KMS-11 (cell line): Measurements from ENCODE around the gene MTG2.

Source experiments
- H2AFZ ChIP-seq: fragments of 200-600 bp; sonication (generic); 2 replicates; pipeline ENCODE4 v1.6.1; 2016; ENCODE audit warnings: antibody characterized with exemption, mixed run types, low read depth
- H3K27ac ChIP-seq: fragments of 200-600 bp; sonication (generic); 2 replicates; pipeline ENCODE4 v1.6.1; 2016; ENCODE audit warnings: mild to moderate bottlenecking, mixed run types
- H3K27me3 ChIP-seq: fragments of 200-600 bp; sonication (generic); 2 replicates; pipeline ENCODE4 v1.6.1; 2017; ENCODE audit warnings: mild to moderate bottlenecking, low read depth, mixed run types, moderate library complexity; ENCODE audit not compliant: insufficient read depth
- H3K36me3 ChIP-seq: fragments of 200-600 bp; sonication (generic); 2 replicates; pipeline ENCODE4 v1.6.1; 2017; ENCODE audit warnings: mild to moderate bottlenecking, mixed run types; ENCODE audit not compliant: insufficient read depth
- H3K4me1 ChIP-seq: fragments of 200-600 bp; sonication (generic); 2 replicates; pipeline ENCODE4 v1.6.1; 2016; ENCODE audit warnings: mild to moderate bottlenecking, low read depth, mixed run types; ENCODE audit not compliant: poor library complexity, severe bottlenecking
- H3K4me2 ChIP-seq: fragments of 200-600 bp; sonication (generic); 2 replicates; pipeline ENCODE4 v1.7.0; 2016; ENCODE audit warnings: mild to moderate bottlenecking, mixed run types
- H3K4me3 ChIP-seq: fragments of 200-600 bp; sonication (generic); IDR thresholded peaks from 2 replicates; pipeline ENCODE4 v1.6.1; 2017; ENCODE audit warnings: low read depth, low read length, mixed read lengths; ENCODE audit not compliant: insufficient read depth
- H3K79me2 ChIP-seq: fragments of 200-600 bp; sonication (generic); 2 replicates; pipeline ENCODE4 v1.6.1; 2016; ENCODE audit warnings: low read depth, mixed run types; ENCODE audit not compliant: insufficient read depth
- H3K9ac ChIP-seq: fragments of 200-600 bp; sonication (generic); 2 replicates; pipeline ENCODE4 v1.6.1; 2016; ENCODE audit warnings: mild to moderate bottlenecking, mixed run types
- H4K20me1 ChIP-seq: fragments of 200-600 bp; sonication (generic); 2 replicates; pipeline ENCODE4 v1.6.1; 2016; ENCODE audit warnings: mild to moderate bottlenecking, mixed run types; ENCODE audit not compliant: insufficient read depth
- CTCF ChIP-seq: fragments of 200-600 bp; sonication (generic); conservative IDR thresholded peaks from 2 replicates; pipeline ENCODE4 v1.6.1; 2017; ENCODE audit warnings: low read depth, mild to moderate bottlenecking, antibody characterized with exemption, low read length, moderate library complexity, mixed read lengths

Gene MTG2

GRCh38 chr20:62222266-62222850 lies 39.5 kb downstream of the MTG2 start:
- no peak overlapping the region for H3K4me3 ChIP-seq
- peaks cover 91% of the 10 kb centered on the region for H3K27me3 ChIP-seq
- H4K20me1 ChIP-seq = no peaks in the 10 kb centered on the region
- no peak overlapping the region for H3K9ac ChIP-seq
- no peak for TF ChIP-seq CTCF
- H3K36me3 ChIP-seq = no peaks in the 10 kb centered on the region
- no peak overlapping the region for H3K27ac ChIP-seq
- H3K4me2 ChIP-seq = no peak overlapping the region
- no peaks in the 10 kb centered on the region for H3K79me2 ChIP-seq
- H2AFZ ChIP-seq = no peak overlapping the region
- no peaks in the 10 kb centered on the region for H3K4me1 ChIP-seq

GRCh38 chr20:62222972-62223371 lies 40.1 kb downstream of the MTG2 start:
- Histone ChIP-seq H2AFZ (no peak overlapping the region), H3K36me3 (no peaks in the 10 kb centered on the region), H4K20me1 (no peaks in the 10 kb centered on the region), H3K4me2 (no peak overlapping the region), H3K4me3 (no peak overlapping the region), H3K4me1 (no peaks in the 10 kb centered on the region), H3K9ac (no peak overlapping the region), H3K27ac (no peak overlapping the region), H3K79me2 (no peaks in the 10 kb centered on the region), H3K27me3 (peaks cover 91% of the 10 kb centered on the region)
- TF ChIP-seq CTCF = no peak

GRCh38 chr20:62223571-62223970 lies 40.7 kb downstream of the MTG2 start:
- H4K20me1 ChIP-seq = no peaks in the 10 kb centered on the region

GRCh38 chr20:62224113-62224855 lies 41.5 kb downstream of the MTG2 start:
- H3K27me3 ChIP-seq = peaks cover 88% of the 10 kb centered on the region
- no peaks in the 10 kb centered on the region for H4K20me1 ChIP-seq
- H3K36me3 ChIP-seq = no peaks in the 10 kb centered on the region
- H3K9ac ChIP-seq = no peak overlapping the region
- H3K27ac ChIP-seq = no peak overlapping the region
- TF ChIP-seq CTCF = no peak
- no peaks in the 10 kb centered on the region for H3K4me1 ChIP-seq
- no peak overlapping the region for H3K4me3 ChIP-seq
- no peak overlapping the region for H2AFZ ChIP-seq
- no peaks in the 10 kb centered on the region for H3K79me2 ChIP-seq
- H3K4me2 ChIP-seq = no peak overlapping the region

More at GRCh38 chr20:62223571-62223970, 40.7 kb downstream of the MTG2 start:
- H2AFZ ChIP-seq = no peak overlapping the region
- peaks cover 91% of the 10 kb centered on the region for H3K27me3 ChIP-seq
- H3K79me2 ChIP-seq = no peaks in the 10 kb centered on the region
- no peak overlapping the region for H3K4me2 ChIP-seq
- no peaks in the 10 kb centered on the region for H3K4me1 ChIP-seq
- H3K9ac ChIP-seq = no peak overlapping the region
- no peak for TF ChIP-seq CTCF
- no peaks in the 10 kb centered on the region for H3K36me3 ChIP-seq
- no peak overlapping the region for H3K4me3 ChIP-seq
- H3K27ac ChIP-seq = no peak overlapping the region
